ENCODE measurements around the gene KCNH1.
"Not testable (repeated sequence)": the region's sequence is repeated elsewhere in the genome, so short reads cannot be mapped to it uniquely, and the experiment has no call there.

Gene KCNH1

GRCh38 chr1:211011128-211011527, 122.8 kb downstream of the KCNH1 start:
- H3K4me3 Mint-ChIP-seq; H3K4me1 Mint-ChIP-seq (ENCODE audit: low read depth); H3K27me3 Mint-ChIP-seq; H3K27ac Mint-ChIP-seq; H3K9me3 Mint-ChIP-seq; H3K36me3 Mint-ChIP-seq (ENCODE audit: low read depth); intact Hi-C loops (cut with micrococcal nuclease): not testable (repeated sequence)

- no peaks in the 10 kb centered on the region for H3K27me3 Mint-ChIP-seq
- H3K4me1 Mint-ChIP-seq (ENCODE audit: low read depth): no peaks in the 10 kb centered on the region
Measured at GRCh38 chr1:211009944-211010343, 124.0 kb downstream of the KCNH1 start.

GRCh38 chr1:211007830-211008229, 126.1 kb downstream of the KCNH1 start:
- no peak overlapping the region for H3K27ac Mint-ChIP-seq
- intact Hi-C loops (cut with micrococcal nuclease): no loop called here
- H3K9me3 Mint-ChIP-seq: no peaks in the 10 kb centered on the region
- no peaks in the 10 kb centered on the region for H3K36me3 Mint-ChIP-seq (ENCODE audit: low read depth)
- no peaks in the 10 kb centered on the region for H3K4me1 Mint-ChIP-seq (ENCODE audit: low read depth)
- H3K4me3 Mint-ChIP-seq: no peak overlapping the region
- H3K27me3 Mint-ChIP-seq: no peaks in the 10 kb centered on the region

More at GRCh38 chr1:211009944-211010343, 124.0 kb downstream of the KCNH1 start:
- intact Hi-C loops (cut with micrococcal nuclease): no loop called here
- H3K9me3 Mint-ChIP-seq: no peaks in the 10 kb centered on the region
- no peak overlapping the region for H3K4me3 Mint-ChIP-seq
- no peaks in the 10 kb centered on the region for H3K36me3 Mint-ChIP-seq (ENCODE audit: low read depth)
- no peak overlapping the region for H3K27ac Mint-ChIP-seq

- H3K36me3 Mint-ChIP-seq (ENCODE audit: low read depth); intact Hi-C loops (cut with micrococcal nuclease); H3K4me3 Mint-ChIP-seq; H3K27ac Mint-ChIP-seq; H3K4me1 Mint-ChIP-seq (ENCODE audit: low read depth); H3K27me3 Mint-ChIP-seq: not testable (repeated sequence)
- H3K9me3 Mint-ChIP-seq: peaks cover 41% of the 10 kb centered on the region
Measured at GRCh38 chr1:210995931-210996330, 138.0 kb downstream of the KCNH1 start.

GRCh38 chr1:210992837-210993236, 141.1 kb downstream of the KCNH1 start:
- Mint-ChIP-seq H3K36me3 (ENCODE audit: low read depth) (no peaks in the 10 kb centered on the region), H3K4me1 (ENCODE audit: low read depth) (no peaks in the 10 kb centered on the region), H3K27me3 (no peaks in the 10 kb centered on the region), H3K27ac (no peak overlapping the region), H3K9me3 (peaks cover 28% of the 10 kb centered on the region), H3K4me3 (no peak overlapping the region)
- intact Hi-C loops (cut with micrococcal nuclease): no loop called here

GRCh38 chr1:210989905-210990304, 144.0 kb downstream of the KCNH1 start:
- Mint-ChIP-seq H3K4me1 (ENCODE audit: low read depth) (no peaks in the 10 kb centered on the region), H3K36me3 (ENCODE audit: low read depth) (no peaks in the 10 kb centered on the region), H3K27ac (no peak overlapping the region), H3K4me3 (no peak overlapping the region), H3K27me3 (no peaks in the 10 kb centered on the region), H3K9me3 (peaks cover 23% of the 10 kb centered on the region)
- intact Hi-C loops (cut with micrococcal nuclease): no loop called here

- H3K27ac Mint-ChIP-seq: no peak overlapping the region
- no peaks in the 10 kb centered on the region for H3K36me3 Mint-ChIP-seq (ENCODE audit: low read depth)
- H3K4me1 Mint-ChIP-seq (ENCODE audit: low read depth): no peaks in the 10 kb centered on the region
- no peaks in the 10 kb centered on the region for H3K27me3 Mint-ChIP-seq
- peaks cover 19% of the 10 kb centered on the region for H3K9me3 Mint-ChIP-seq
- no peak overlapping the region for H3K4me3 Mint-ChIP-seq
- intact Hi-C loops (cut with micrococcal nuclease): no loop called here
Measured at GRCh38 chr1:210981490-210981889, 152.5 kb downstream of the KCNH1 start.

GRCh38 chr1:210980082-210980481, 153.9 kb downstream of the KCNH1 start:
- no peaks in the 10 kb centered on the region for H3K27me3 Mint-ChIP-seq
- no peaks in the 10 kb centered on the region for H3K4me1 Mint-ChIP-seq (ENCODE audit: low read depth)
- intact Hi-C loops (cut with micrococcal nuclease): no loop called here
- no peaks in the 10 kb centered on the region for H3K36me3 Mint-ChIP-seq (ENCODE audit: low read depth)
- H3K9me3 Mint-ChIP-seq: peaks cover 6% of the 10 kb centered on the region
- no peak overlapping the region for H3K27ac Mint-ChIP-seq
- no peak overlapping the region for H3K4me3 Mint-ChIP-seq

- H3K36me3 Mint-ChIP-seq (ENCODE audit: low read depth): no peaks in the 10 kb centered on the region
- no peak overlapping the region for H3K27ac Mint-ChIP-seq
- H3K9me3 Mint-ChIP-seq: no peaks in the 10 kb centered on the region
- no peak overlapping the region for H3K4me3 Mint-ChIP-seq
- no peaks in the 10 kb centered on the region for H3K27me3 Mint-ChIP-seq
- no peaks in the 10 kb centered on the region for H3K4me1 Mint-ChIP-seq (ENCODE audit: low read depth)
- intact Hi-C loops (cut with micrococcal nuclease): no loop called here
Measured at GRCh38 chr1:210978974-210979354, 155.0 kb downstream of the KCNH1 start.

- Mint-ChIP-seq H3K9me3 (no peaks in the 10 kb centered on the region), H3K36me3 (ENCODE audit: low read depth) (no peaks in the 10 kb centered on the region)
Measured at GRCh38 chr1:210978316-210978973, 155.5 kb downstream of the KCNH1 start.

GRCh38 chr1:210951279-210951678, 182.7 kb downstream of the KCNH1 start:
- H3K4me3 Mint-ChIP-seq: no peak overlapping the region
- intact Hi-C loops (cut with micrococcal nuclease): loop anchor here (2.0 to 10.0 kb wide), 2 partner anchors 366 to 546 kb away; no protein-coding TSS in a partner anchor
- H3K27ac Mint-ChIP-seq: no peak overlapping the region
- no peaks in the 10 kb centered on the region for H3K36me3 Mint-ChIP-seq (ENCODE audit: low read depth)
- H3K9me3 Mint-ChIP-seq: no peaks in the 10 kb centered on the region
- H3K27me3 Mint-ChIP-seq: no peaks in the 10 kb centered on the region
- H3K4me1 Mint-ChIP-seq (ENCODE audit: low read depth): no peaks in the 10 kb centered on the region

More at GRCh38 chr1:210978316-210978973, 155.5 kb downstream of the KCNH1 start:
- H3K27me3 Mint-ChIP-seq: no peaks in the 10 kb centered on the region
- intact Hi-C loops (cut with micrococcal nuclease): no loop called here
- H3K4me1 Mint-ChIP-seq (ENCODE audit: low read depth): no peaks in the 10 kb centered on the region
- H3K4me3 Mint-ChIP-seq: no peak overlapping the region
- no peak overlapping the region for H3K27ac Mint-ChIP-seq

GRCh38 chr1:210949940-210950546, 183.9 kb downstream of the KCNH1 start:
- H3K9me3 Mint-ChIP-seq; H3K36me3 Mint-ChIP-seq (ENCODE audit: low read depth); H3K4me3 Mint-ChIP-seq; H3K4me1 Mint-ChIP-seq (ENCODE audit: low read depth); H3K27me3 Mint-ChIP-seq; H3K27ac Mint-ChIP-seq: not testable (repeated sequence)
- intact Hi-C loops (cut with micrococcal nuclease): loop anchor here (2.0 to 10.0 kb wide), 2 partner anchors 365 to 545 kb away; no protein-coding TSS in a partner anchor

- Mint-ChIP-seq H3K27ac (no peak overlapping the region), H3K4me3 (no peak overlapping the region), H3K36me3 (ENCODE audit: low read depth) (no peaks in the 10 kb centered on the region), H3K27me3 (no peaks in the 10 kb centered on the region), H3K4me1 (ENCODE audit: low read depth) (no peaks in the 10 kb centered on the region), H3K9me3 (no peaks in the 10 kb centered on the region)
- intact Hi-C loops (cut with micrococcal nuclease): no loop called here
Measured at GRCh38 chr1:210949489-210949888, 184.5 kb downstream of the KCNH1 start.

- Mint-ChIP-seq H3K4me1 (ENCODE audit: low read depth) (no peaks in the 10 kb centered on the region), H3K4me3 (no peak overlapping the region), H3K9me3 (no peaks in the 10 kb centered on the region), H3K36me3 (ENCODE audit: low read depth) (no peaks in the 10 kb centered on the region), H3K27me3 (no peaks in the 10 kb centered on the region), H3K27ac (no peak overlapping the region)
- intact Hi-C loops (cut with micrococcal nuclease): no loop called here
Measured at GRCh38 chr1:210949039-210949438, 184.9 kb downstream of the KCNH1 start.

- Mint-ChIP-seq H3K9me3 (no peaks in the 10 kb centered on the region), H3K27ac (no peak overlapping the region), H3K4me3 (no peak overlapping the region), H3K27me3 (no peaks in the 10 kb centered on the region), H3K4me1 (ENCODE audit: low read depth) (no peaks in the 10 kb centered on the region), H3K36me3 (ENCODE audit: low read depth) (no peaks in the 10 kb centered on the region)
- intact Hi-C loops (cut with micrococcal nuclease): no loop called here
Measured at GRCh38 chr1:210944252-210944651, 189.7 kb downstream of the KCNH1 start.

Data from dendritic cell treated with granulocyte-macrophage colony-stimulating factor and Interleukin-4, amounts not matched to agents 40 ng/mL and 50 ng/mL, for 4 days (primary cell).